GM18867 (cell line): ENCODE data around the gene NRCAM.

ENCODE experiments used
- ATAC-seq: cut with Tn5 transposase; IDR thresholded peaks from one replicate; pipeline ENCODE4 v1.9.1; 2021; ENCODE audit warnings: mild to moderate bottlenecking, moderate library complexity; ENCODE audit not compliant: unreplicated experiment

NRCAM gene

GRCh38 chr7:108460964-108461363 is 4.7 kb upstream of the NRCAM start:
- ATAC-seq: no peak

GRCh38 chr7:108459922-108460551 is 3.8 kb upstream of the NRCAM start:
- peak; percentile 62 for ATAC-seq

- no peak for ATAC-seq
These were observed 1.6 kb upstream of the NRCAM start for GRCh38 chr7:108457871-108458270.

GRCh38 chr7:108456845-108457540 is 757 bp upstream of the NRCAM start:
- no peak for ATAC-seq

GRCh38 chr7:108455551-108455997 is 662 bp downstream of the NRCAM start:
- no peak for ATAC-seq

GRCh38 chr7:108454674-108455550 is 1.3 kb downstream of the NRCAM start:
- ATAC-seq: no peak

GRCh38 chr7:108454317-108454673 is 1.9 kb downstream of the NRCAM start:
- ATAC-seq: no peak

GRCh38 chr7:108453320-108453719 is 2.9 kb downstream of the NRCAM start:
- ATAC-seq: no peak

GRCh38 chr7:108452707-108453106 is 3.5 kb downstream of the NRCAM start:
- ATAC-seq: peak; percentile 58

- ATAC-seq: no peak
These were observed 4.9 kb downstream of the NRCAM start for GRCh38 chr7:108451296-108451848.

GRCh38 chr7:108450160-108450559 is 6.1 kb downstream of the NRCAM start:
- ATAC-seq: no peak

- no peak for ATAC-seq
These were observed 6.7 kb downstream of the NRCAM start for GRCh38 chr7:108449521-108449920.

- ATAC-seq: no peak
These were observed 7.4 kb downstream of the NRCAM start for GRCh38 chr7:108448584-108449505.

- ATAC-seq: no peak
These were observed 14.1 kb downstream of the NRCAM start for GRCh38 chr7:108442039-108442568.

- ATAC-seq: no peak
These were observed 14.8 kb downstream of the NRCAM start for GRCh38 chr7:108441392-108441955.

- ATAC-seq: no peak
These were observed 15.6 kb downstream of the NRCAM start for GRCh38 chr7:108440613-108441012.

- no peak for ATAC-seq
These were observed 19.3 kb downstream of the NRCAM start for GRCh38 chr7:108436906-108437305.

- ATAC-seq: no peak
These were observed 22.2 kb downstream of the NRCAM start for GRCh38 chr7:108434010-108434409.

GRCh38 chr7:108431099-108431498 is 25.1 kb downstream of the NRCAM start:
- ATAC-seq: no peak

- ATAC-seq: no peak
These were observed 25.6 kb downstream of the NRCAM start for GRCh38 chr7:108430664-108431063.
